DOHH2 (cell line): ENCODE measurements around the gene ZNF763.

Experiments used
- CTCF ChIP-seq: fragments of 200-600 bp; sonication (generic); IDR thresholded peaks from one replicate; pipeline ENCODE4 v1.5.1; 2014; ENCODE audit warnings: antibody characterized with exemption, mild to moderate bottlenecking, low read depth, low read length; ENCODE audit not compliant: poor library complexity, severe bottlenecking
- EZH2phosphoT487 ChIP-seq: fragments of 200-600 bp; sonication (generic); IDR thresholded peaks from 2 replicates; pipeline ENCODE4 v1.6.1; 2017; ENCODE audit warnings: borderline replicate concordance, mild to moderate bottlenecking, antibody characterized with exemption, low read length, moderate library complexity, mixed read lengths

GRCh38 chr19:11944656-11945055 is 20.2 kb upstream of the ZNF763 start:
- TF ChIP-seq CTCF, result no peak
- no peak for TF ChIP-seq EZH2phosphoT487
